Hepatocyte (in vitro differentiated cells): ENCODE results near the gene SLC29A3.

Source experiments
- EZH2 ChIP-seq: fragments of 200-600 bp; sonication (generic); IDR thresholded peaks from 2 replicates; pipeline ENCODE4 v1.6.1; 2016; ENCODE audit warnings: antibody characterized with exemption, mild to moderate bottlenecking, borderline replicate concordance
- EZH2phosphoT487 ChIP-seq: fragments of 200-600 bp; sonication (generic); IDR thresholded peaks from one replicate; pipeline ENCODE4 v1.6.1; 2018; ENCODE audit warnings: antibody characterized with exemption, mild to moderate bottlenecking, low read depth, moderate library complexity; ENCODE audit not compliant: unreplicated experiment, severe bottlenecking
- TF ChIP-seq, protein P1 (sequence below): fragments of 200-600 bp; sonication (generic); IDR thresholded peaks from 2 replicates; pipeline ENCODE4 v1.5.1; 2016; ENCODE audit warnings: antibody characterized with exemption, mild to moderate bottlenecking; ENCODE audit not compliant: poor library complexity

- TF ChIP-seq EZH2: no peak
- TF ChIP-seq, protein P1, sequence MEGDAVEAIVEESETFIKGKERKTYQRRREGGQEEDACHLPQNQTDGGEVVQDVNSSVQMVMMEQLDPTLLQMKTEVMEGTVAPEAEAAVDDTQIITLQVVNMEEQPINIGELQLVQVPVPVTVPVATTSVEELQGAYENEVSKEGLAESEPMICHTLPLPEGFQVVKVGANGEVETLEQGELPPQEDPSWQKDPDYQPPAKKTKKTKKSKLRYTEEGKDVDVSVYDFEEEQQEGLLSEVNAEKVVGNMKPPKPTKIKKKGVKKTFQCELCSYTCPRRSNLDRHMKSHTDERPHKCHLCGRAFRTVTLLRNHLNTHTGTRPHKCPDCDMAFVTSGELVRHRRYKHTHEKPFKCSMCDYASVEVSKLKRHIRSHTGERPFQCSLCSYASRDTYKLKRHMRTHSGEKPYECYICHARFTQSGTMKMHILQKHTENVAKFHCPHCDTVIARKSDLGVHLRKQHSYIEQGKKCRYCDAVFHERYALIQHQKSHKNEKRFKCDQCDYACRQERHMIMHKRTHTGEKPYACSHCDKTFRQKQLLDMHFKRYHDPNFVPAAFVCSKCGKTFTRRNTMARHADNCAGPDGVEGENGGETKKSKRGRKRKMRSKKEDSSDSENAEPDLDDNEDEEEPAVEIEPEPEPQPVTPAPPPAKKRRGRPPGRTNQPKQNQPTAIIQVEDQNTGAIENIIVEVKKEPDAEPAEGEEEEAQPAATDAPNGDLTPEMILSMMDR: no peak
- no peak for TF ChIP-seq EZH2phosphoT487
These were observed 55.6 kb downstream of the SLC29A3 start for GRCh38 chr10:71374481-71375233.
